Liver (tissue), 9 donors: ENCODE results near the gene FOXN4. TPM values are rescaled to one million over a fixed set of nuclear protein-coding genes. Genes with fewer than 3 reads are reported as not detected.

Source experiments
- DNase-seq: peaks from one replicate; pipeline ENCODE4 v3.0.0-alpha.2; 2017; ENCODE audit warnings: low spot score
- H3K27ac ChIP-seq, 2 donors: one replicate each; pipeline ENCODE4 v1.7.0; 2013; ENCODE audit warnings: inconsistent platforms in 2 of 2, low read length in 2 of 2, control low read depth in 1 of 2, low read depth in 1 of 2, mild to moderate bottlenecking in 1 of 2
- H3K27me3 ChIP-seq, 4 donors: one replicate each; pipeline versions ENCODE4 v1.6.1 to v1.7.0; 2013; ENCODE audit warnings: low read length in 3 of 4, inconsistent platforms in 1 of 4, mild to moderate bottlenecking in 1 of 4, moderate library complexity in 1 of 4; ENCODE audit not compliant: control insufficient read depth in 4 of 4, insufficient read depth in 4 of 4
- H3K36me3 ChIP-seq, 4 donors: one replicate each; pipeline versions ENCODE4 v1.6.1 to v1.7.0; 2013; ENCODE audit warnings: low read length in 3 of 4, mild to moderate bottlenecking in 3 of 4, low read depth in 1 of 4, moderate library complexity in 1 of 4; ENCODE audit not compliant: control insufficient read depth in 4 of 4, insufficient read depth in 3 of 4
- H3K4me1 ChIP-seq, 4 donors: one replicate each; pipeline versions ENCODE4 v1.6.1 to v1.7.0; 2013; ENCODE audit warnings: low read length in 3 of 4, mild to moderate bottlenecking in 3 of 4, moderate library complexity in 1 of 4; ENCODE audit not compliant: control insufficient read depth in 4 of 4, insufficient read depth in 4 of 4
- H3K4me3 ChIP-seq, 3 donors: one replicate each; pipeline versions ENCODE4 v1.6.1 to v1.7.0; 2013; ENCODE audit warnings: low read length in 3 of 3, control low read depth in 1 of 3, low read depth in 1 of 3, mild to moderate bottlenecking in 1 of 3
- H3K9ac ChIP-seq, 2 donors: one replicate each; pipeline ENCODE4 v1.7.0; 2013; ENCODE audit warnings: low read length in 2 of 2, mild to moderate bottlenecking in 2 of 2, moderate library complexity in 2 of 2, control low read depth in 1 of 2, low read depth in 1 of 2
- H3K9me3 ChIP-seq, 4 donors: one replicate each; pipeline versions ENCODE4 v1.6.1 to v1.7.0; 2013; ENCODE audit warnings: low read length in 3 of 4; ENCODE audit not compliant: control insufficient read depth in 4 of 4
- EGR1 ChIP-seq, 2 donors: IDR thresholded peaks; 2 replicates each; pipeline ENCODE4 v1.6.1; 2016 to 2018; ENCODE audit warnings: antibody characterized with exemption in 2 of 2, low read depth in 2 of 2
- FOXA1 ChIP-seq: IDR thresholded peaks from 2 replicates; pipeline ENCODE4 v1.6.1; 2016; ENCODE audit warnings: antibody characterized with exemption
- GABPA ChIP-seq, 2 donors: IDR thresholded peaks in 1 of 2; conservative IDR thresholded peaks in 1 of 2; 2 replicates each; pipeline ENCODE4 v1.6.1; 2016; ENCODE audit warnings: antibody characterized with exemption in 2 of 2, mild to moderate bottlenecking in 1 of 2, moderate library complexity in 1 of 2
- HNF4A ChIP-seq, 2 donors: conservative IDR thresholded peaks; 2 replicates each; pipeline ENCODE4 v1.6.1; 2016; ENCODE audit warnings: antibody characterized with exemption in 2 of 2, mild to moderate bottlenecking in 2 of 2
- HNF4G ChIP-seq: IDR thresholded peaks from 2 replicates; pipeline ENCODE4 v1.6.1; 2016; ENCODE audit warnings: antibody characterized with exemption
- JUND ChIP-seq, 2 donors: IDR thresholded peaks; 2 replicates each; pipeline ENCODE4 v1.6.1; 2016; ENCODE audit warnings: antibody characterized with exemption in 2 of 2
- NR2F2 ChIP-seq: IDR thresholded peaks from 2 replicates; pipeline ENCODE4 v1.6.1; 2016; ENCODE audit warnings: antibody characterized with exemption
- RAD21 ChIP-seq, 2 donors: IDR thresholded peaks; 2 replicates each; pipeline ENCODE4 v1.6.1; 2016; ENCODE audit warnings: antibody characterized with exemption in 2 of 2, mild to moderate bottlenecking in 2 of 2
- RXRA ChIP-seq, 2 donors: IDR thresholded peaks; 2 replicates each; pipeline ENCODE4 v1.6.1; 2017 to 2018; ENCODE audit warnings: antibody characterized with exemption in 2 of 2, mild to moderate bottlenecking in 1 of 2
- SP1 ChIP-seq: IDR thresholded peaks from 2 replicates; pipeline ENCODE4 v1.6.1; 2018; ENCODE audit warnings: antibody characterized with exemption, mild to moderate bottlenecking
- TAF1 ChIP-seq: conservative IDR thresholded peaks from 2 replicates; pipeline ENCODE4 v1.6.1; 2016; ENCODE audit warnings: antibody characterized with exemption, mild to moderate bottlenecking
- YY1 ChIP-seq: IDR thresholded peaks from 2 replicates; pipeline ENCODE4 v1.6.1; 2016; ENCODE audit warnings: antibody characterized with exemption, mild to moderate bottlenecking
- WGBS: extraction: QIAGEN DNeasy Blood & Tissue Kit; methylation state at CpG from one replicate; pipeline ENCODE4 v1.1.7; 2013; 5-methylcytosine and 5-hydroxymethylcytosine counted together
- polyA plus RNA-seq, 2 donors: library from polyadenylated mRNA; stranded (reverse) in 1 of 2; unstranded in 1 of 2; fragments of 200-250 nt in 1 of 2; fragments of >200 nt in 1 of 2; fragmentation: Nextera tagmentation in 1 of 2; extraction: Ambion mirVana in 1 of 2; gene quantifications; one replicate each; pipeline versions ENCODE4 v1.2.1 to v1.2.3, GENCODE V29; 2013 to 2015
- total RNA-seq, 2 donors: library from RNA; depleted of rRNA; stranded (reverse); fragments of >200 nt; gene quantifications; one replicate each; pipeline ENCODE4 v1.2.3, GENCODE V29; 2014
- TF ChIP-seq, protein P1 (sequence below): IDR thresholded peaks from 2 replicates; pipeline ENCODE4 v1.6.1; 2016; ENCODE audit warnings: antibody characterized with exemption
- TF ChIP-seq, protein P2 (sequence below): IDR thresholded peaks from 2 replicates; pipeline ENCODE4 v1.6.1; 2016; ENCODE audit warnings: antibody characterized with exemption, mild to moderate bottlenecking
- TF ChIP-seq, protein P3 (sequence below): IDR thresholded peaks from 2 replicates; pipeline ENCODE4 v1.6.1; 2016; ENCODE audit warnings: antibody characterized with exemption
- TF ChIP-seq, protein P4 (sequence below): IDR thresholded peaks from 2 replicates; pipeline ENCODE4 v1.6.1; 2016; ENCODE audit warnings: antibody characterized with exemption
- TF ChIP-seq, protein P5 (sequence below): fragments of 150-350 bp; IDR thresholded peaks from 2 replicates; pipeline ENCODE4 v1.5.1; 2017; ENCODE audit warnings: improper control_type of control experiment, low read depth, low read length; ENCODE audit not compliant: missing input control
- donor health status: healthy.
- donor health status: healthy.
- donor health status: healthy.
- donor health status: healthy.
- donor health status: healthy.

The FOXN4 gene
- total and polyA plus RNA-seq, 4 donors: not detected

DNA sequence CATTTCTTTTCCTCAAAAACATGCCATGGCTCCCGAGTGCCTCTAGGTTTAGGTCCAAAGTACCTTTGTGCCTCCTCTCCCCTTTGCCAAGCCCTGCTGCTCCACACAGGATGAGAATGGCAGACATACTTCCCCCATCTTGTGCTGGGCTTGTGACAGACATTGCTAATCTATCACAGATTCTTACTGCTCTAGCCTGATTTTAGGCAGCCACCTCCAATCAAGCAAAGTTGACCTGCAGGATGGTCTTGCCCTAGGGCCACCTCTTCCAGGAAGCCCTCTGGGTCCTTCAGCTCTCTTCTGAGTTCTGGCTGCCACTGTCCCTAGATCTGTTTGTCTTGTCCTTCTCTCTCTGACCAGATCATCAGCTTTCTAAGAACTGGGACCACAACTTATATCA lies 20.5 kb downstream of the FOXN4 start:
- no peak overlapping the region for H3K27ac ChIP-seq
- TF ChIP-seq JUND (IDR thresholded peaks at IDR 0.05): no peak
- no peak for TF ChIP-seq SP1
- no peak for TF ChIP-seq EGR1 (IDR thresholded peaks at IDR 0.05; ENCODE audit: low read depth in 2 of 2)
- DNase-seq: no peak
- H3K4me1 ChIP-seq: no peaks in the 10 kb centered on the region
- no peaks in the 10 kb centered on the region for H3K9me3 ChIP-seq
- 55% methylated on average over 1 of the region's 1 CpG for WGBS
- no peak overlapping the region for H3K4me3 ChIP-seq
- H3K9ac ChIP-seq: no peak overlapping the region
- no peaks in the 10 kb centered on the region for H3K27me3 ChIP-seq
- no peaks in the 10 kb centered on the region for H3K36me3 ChIP-seq

DNA sequence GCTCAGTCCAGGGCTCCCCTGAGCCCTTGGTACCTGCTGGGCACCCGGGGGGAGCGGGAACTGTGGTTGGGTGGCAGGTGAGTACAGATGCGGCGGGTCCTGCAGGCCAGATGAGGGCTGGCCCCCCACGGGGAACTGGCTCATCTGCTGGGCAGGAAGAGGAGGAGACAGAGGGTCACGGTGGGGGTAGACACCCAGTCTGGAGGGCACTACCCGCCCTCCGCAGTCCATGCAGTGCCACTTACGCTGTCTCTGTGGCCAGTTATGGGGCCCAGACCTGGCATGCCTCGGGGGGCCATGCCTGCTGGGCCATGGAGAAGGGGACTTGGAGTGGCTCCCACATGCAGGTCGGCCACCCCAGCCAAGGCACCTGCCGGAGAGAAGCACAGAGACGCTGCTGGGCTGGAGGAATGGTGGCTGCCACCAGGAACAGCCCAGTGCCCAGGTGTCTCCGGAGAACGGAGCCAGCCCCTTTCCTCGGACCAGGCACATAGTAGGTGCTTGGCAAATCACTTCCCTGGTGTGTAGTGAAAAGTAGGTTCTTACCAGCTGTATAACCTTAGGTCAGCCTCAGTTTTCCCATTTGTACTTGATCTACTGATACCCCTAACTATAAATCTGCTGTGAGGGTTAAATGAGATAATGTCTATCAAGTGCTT lies 21.1 kb downstream of the FOXN4 start:
- TF ChIP-seq YY1 (no peak), GABPA (IDR thresholded peaks at IDR 0.05 in 1 of 2, conservative IDR thresholded peaks at IDR 0.05 in 1 of 2) (no peak), EGR1 (IDR thresholded peaks at IDR 0.05; ENCODE audit: low read depth in 2 of 2) (no peak), SP1 (no peak), TAF1 (no peak), NR2F2 (no peak), RAD21 (IDR thresholded peaks at IDR 0.05) (no peak), HNF4G (no peak), FOXA1 (no peak), HNF4A (conservative IDR thresholded peaks at IDR 0.05) (no peak), RXRA (IDR thresholded peaks at IDR 0.05) (no peak)
- TF ChIP-seq, protein P1, sequence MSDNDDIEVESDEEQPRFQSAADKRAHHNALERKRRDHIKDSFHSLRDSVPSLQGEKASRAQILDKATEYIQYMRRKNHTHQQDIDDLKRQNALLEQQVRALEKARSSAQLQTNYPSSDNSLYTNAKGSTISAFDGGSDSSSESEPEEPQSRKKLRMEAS: no peak
- TF ChIP-seq, protein P2, sequence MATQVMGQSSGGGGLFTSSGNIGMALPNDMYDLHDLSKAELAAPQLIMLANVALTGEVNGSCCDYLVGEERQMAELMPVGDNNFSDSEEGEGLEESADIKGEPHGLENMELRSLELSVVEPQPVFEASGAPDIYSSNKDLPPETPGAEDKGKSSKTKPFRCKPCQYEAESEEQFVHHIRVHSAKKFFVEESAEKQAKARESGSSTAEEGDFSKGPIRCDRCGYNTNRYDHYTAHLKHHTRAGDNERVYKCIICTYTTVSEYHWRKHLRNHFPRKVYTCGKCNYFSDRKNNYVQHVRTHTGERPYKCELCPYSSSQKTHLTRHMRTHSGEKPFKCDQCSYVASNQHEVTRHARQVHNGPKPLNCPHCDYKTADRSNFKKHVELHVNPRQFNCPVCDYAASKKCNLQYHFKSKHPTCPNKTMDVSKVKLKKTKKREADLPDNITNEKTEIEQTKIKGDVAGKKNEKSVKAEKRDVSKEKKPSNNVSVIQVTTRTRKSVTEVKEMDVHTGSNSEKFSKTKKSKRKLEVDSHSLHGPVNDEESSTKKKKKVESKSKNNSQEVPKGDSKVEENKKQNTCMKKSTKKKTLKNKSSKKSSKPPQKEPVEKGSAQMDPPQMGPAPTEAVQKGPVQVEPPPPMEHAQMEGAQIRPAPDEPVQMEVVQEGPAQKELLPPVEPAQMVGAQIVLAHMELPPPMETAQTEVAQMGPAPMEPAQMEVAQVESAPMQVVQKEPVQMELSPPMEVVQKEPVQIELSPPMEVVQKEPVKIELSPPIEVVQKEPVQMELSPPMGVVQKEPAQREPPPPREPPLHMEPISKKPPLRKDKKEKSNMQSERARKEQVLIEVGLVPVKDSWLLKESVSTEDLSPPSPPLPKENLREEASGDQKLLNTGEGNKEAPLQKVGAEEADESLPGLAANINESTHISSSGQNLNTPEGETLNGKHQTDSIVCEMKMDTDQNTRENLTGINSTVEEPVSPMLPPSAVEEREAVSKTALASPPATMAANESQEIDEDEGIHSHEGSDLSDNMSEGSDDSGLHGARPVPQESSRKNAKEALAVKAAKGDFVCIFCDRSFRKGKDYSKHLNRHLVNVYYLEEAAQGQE: no peak
- TF ChIP-seq, protein P3, sequence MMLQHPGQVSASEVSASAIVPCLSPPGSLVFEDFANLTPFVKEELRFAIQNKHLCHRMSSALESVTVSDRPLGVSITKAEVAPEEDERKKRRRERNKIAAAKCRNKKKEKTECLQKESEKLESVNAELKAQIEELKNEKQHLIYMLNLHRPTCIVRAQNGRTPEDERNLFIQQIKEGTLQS: no peak
- TF ChIP-seq, protein P4, sequence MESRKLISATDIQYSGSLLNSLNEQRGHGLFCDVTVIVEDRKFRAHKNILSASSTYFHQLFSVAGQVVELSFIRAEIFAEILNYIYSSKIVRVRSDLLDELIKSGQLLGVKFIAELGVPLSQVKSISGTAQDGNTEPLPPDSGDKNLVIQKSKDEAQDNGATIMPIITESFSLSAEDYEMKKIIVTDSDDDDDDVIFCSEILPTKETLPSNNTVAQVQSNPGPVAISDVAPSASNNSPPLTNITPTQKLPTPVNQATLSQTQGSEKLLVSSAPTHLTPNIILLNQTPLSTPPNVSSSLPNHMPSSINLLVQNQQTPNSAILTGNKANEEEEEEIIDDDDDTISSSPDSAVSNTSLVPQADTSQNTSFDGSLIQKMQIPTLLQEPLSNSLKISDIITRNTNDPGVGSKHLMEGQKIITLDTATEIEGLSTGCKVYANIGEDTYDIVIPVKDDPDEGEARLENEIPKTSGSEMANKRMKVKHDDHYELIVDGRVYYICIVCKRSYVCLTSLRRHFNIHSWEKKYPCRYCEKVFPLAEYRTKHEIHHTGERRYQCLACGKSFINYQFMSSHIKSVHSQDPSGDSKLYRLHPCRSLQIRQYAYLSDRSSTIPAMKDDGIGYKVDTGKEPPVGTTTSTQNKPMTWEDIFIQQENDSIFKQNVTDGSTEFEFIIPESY: no peak
- TF ChIP-seq, protein P5, sequence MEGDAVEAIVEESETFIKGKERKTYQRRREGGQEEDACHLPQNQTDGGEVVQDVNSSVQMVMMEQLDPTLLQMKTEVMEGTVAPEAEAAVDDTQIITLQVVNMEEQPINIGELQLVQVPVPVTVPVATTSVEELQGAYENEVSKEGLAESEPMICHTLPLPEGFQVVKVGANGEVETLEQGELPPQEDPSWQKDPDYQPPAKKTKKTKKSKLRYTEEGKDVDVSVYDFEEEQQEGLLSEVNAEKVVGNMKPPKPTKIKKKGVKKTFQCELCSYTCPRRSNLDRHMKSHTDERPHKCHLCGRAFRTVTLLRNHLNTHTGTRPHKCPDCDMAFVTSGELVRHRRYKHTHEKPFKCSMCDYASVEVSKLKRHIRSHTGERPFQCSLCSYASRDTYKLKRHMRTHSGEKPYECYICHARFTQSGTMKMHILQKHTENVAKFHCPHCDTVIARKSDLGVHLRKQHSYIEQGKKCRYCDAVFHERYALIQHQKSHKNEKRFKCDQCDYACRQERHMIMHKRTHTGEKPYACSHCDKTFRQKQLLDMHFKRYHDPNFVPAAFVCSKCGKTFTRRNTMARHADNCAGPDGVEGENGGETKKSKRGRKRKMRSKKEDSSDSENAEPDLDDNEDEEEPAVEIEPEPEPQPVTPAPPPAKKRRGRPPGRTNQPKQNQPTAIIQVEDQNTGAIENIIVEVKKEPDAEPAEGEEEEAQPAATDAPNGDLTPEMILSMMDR: no peak
- Histone ChIP-seq H3K27me3 (no peaks in the 10 kb centered on the region), H3K4me3 (no peak overlapping the region), H3K27ac (no peak overlapping the region), H3K36me3 (no peaks in the 10 kb centered on the region), H3K9me3 (no peaks in the 10 kb centered on the region), H3K9ac (no peak overlapping the region), H3K4me1 (no peaks in the 10 kb centered on the region)
- no peak for DNase-seq
- WGBS: 91% methylated on average over 16 of the region's 16 CpGs
